Small intestine (tissue), 16 donors: ENCODE results near the gene NRIP2. TPM values are rescaled to one million over a fixed set of nuclear protein-coding genes. Genes with fewer than 3 reads are reported as not detected.
"Not testable (repeated sequence)": the region's sequence is repeated elsewhere in the genome, so short reads cannot be mapped to it uniquely, and the experiment has no call there.

Experiments
- DNase-seq, 2 donors: peaks; one replicate each; pipeline versions ENCODE4 v3.0.0 to v3.0.0-alpha.2; 2013
- FAIRE-seq: peaks from 2 replicates; lab custom pipeline; 2012; peaks lifted over from hg19 to GRCh38; lab: Jason Lieb, UNC
- H3K27ac ChIP-seq, 3 donors: one replicate each; pipeline ENCODE4 v1.5.1; 2013; ENCODE audit warnings: low read length in 2 of 3, mild to moderate bottlenecking in 2 of 3, control low read depth in 1 of 3, inconsistent platforms in 1 of 3, low read depth in 1 of 3, moderate library complexity in 1 of 3
- H3K27me3 ChIP-seq, 3 donors: one replicate each; pipeline ENCODE4 v1.6.1; 2013; ENCODE audit warnings: low read length in 3 of 3, inconsistent platforms in 1 of 3; ENCODE audit not compliant: control insufficient read depth in 3 of 3, insufficient read depth in 3 of 3
- H3K36me3 ChIP-seq, 3 donors: one replicate each; pipeline ENCODE4 v1.6.1; 2013; ENCODE audit warnings: low read length in 3 of 3, inconsistent platforms in 1 of 3, low read depth in 1 of 3, mild to moderate bottlenecking in 1 of 3, moderate library complexity in 1 of 3; ENCODE audit not compliant: control insufficient read depth in 3 of 3, insufficient read depth in 2 of 3
- H3K4me1 ChIP-seq, 3 donors: one replicate each; pipeline ENCODE4 v1.6.1; 2013; ENCODE audit warnings: low read length in 2 of 3, inconsistent platforms in 1 of 3, low read depth in 1 of 3, mild to moderate bottlenecking in 1 of 3, moderate library complexity in 1 of 3; ENCODE audit not compliant: control insufficient read depth in 3 of 3, insufficient read depth in 2 of 3
- H3K4me3 ChIP-seq, 3 donors: one replicate each; pipeline ENCODE4 v1.5.1; 2013; ENCODE audit warnings: low read length in 3 of 3, control low read depth in 1 of 3, inconsistent platforms in 1 of 3, low read depth in 1 of 3, mild to moderate bottlenecking in 1 of 3, moderate library complexity in 1 of 3
- H3K9me3 ChIP-seq, 2 donors: one replicate each; pipeline ENCODE4 v1.6.1; 2013; ENCODE audit warnings: low read depth in 1 of 2, low read length in 1 of 2; ENCODE audit not compliant: control insufficient read depth in 2 of 2, insufficient read depth in 1 of 2
- WGBS, 3 donors: extraction: QIAGEN DNeasy Blood & Tissue Kit; methylation state at CpG; one replicate each; pipeline ENCODE4 v1.1.7; 2013; 5-methylcytosine and 5-hydroxymethylcytosine counted together
- long read RNA-seq, 10 donors: transcript quantifications; one replicate each; lab custom pipeline, GENCODE V29; 2026
- polyA plus RNA-seq, 4 donors: library from polyadenylated mRNA; stranded (reverse) in 3 of 4; unstranded in 1 of 4; fragments of 200-250 nt in 3 of 4; fragments of 120-200 nt in 1 of 4; gene quantifications; one replicate each; pipeline versions ENCODE4 v1.2.1 to v1.2.3, GENCODE V29; 2013
- donor health status: healthy with polysubstance abuse.
- donor health status: control.
- donor health status: control.
- donor health status: Bipolar disorder and iron deficiency.
- donor health status: healthy.

NRIP2 gene, protein sequence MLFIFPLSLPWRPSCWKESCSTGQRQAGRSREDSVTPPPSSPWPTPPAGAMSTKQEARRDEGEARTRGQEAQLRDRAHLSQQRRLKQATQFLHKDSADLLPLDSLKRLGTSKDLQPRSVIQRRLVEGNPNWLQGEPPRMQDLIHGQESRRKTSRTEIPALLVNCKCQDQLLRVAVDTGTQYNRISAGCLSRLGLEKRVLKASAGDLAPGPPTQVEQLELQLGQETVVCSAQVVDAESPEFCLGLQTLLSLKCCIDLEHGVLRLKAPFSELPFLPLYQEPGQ
- polyA plus RNA-seq = 1 to 10 TPM in 2 of 4 donors, under 1 TPM in 1, not detected in 1; 0.22 to 4.0 (median 3.1) TPM
- long read RNA-seq, donor 1 = 0 reads
- long read RNA-seq, donor 2 = 0 reads
- long read RNA-seq, donor 3 = 0 reads
- long read RNA-seq, donor 4 = 0 reads
- long read RNA-seq, donor 5 = 0 reads
- long read RNA-seq, donor 6 = 0 reads
- long read RNA-seq, donor 7 = 0 reads
- long read RNA-seq, donor 8 = 0 reads
- long read RNA-seq, donor 9 = 0 reads
- long read RNA-seq, donor 10, partial matches to known transcripts = 0 of 1 reads
- long read RNA-seq, donor 10, other reads (novel, unspliced or antisense) = 0 of 1 reads

DNA sequence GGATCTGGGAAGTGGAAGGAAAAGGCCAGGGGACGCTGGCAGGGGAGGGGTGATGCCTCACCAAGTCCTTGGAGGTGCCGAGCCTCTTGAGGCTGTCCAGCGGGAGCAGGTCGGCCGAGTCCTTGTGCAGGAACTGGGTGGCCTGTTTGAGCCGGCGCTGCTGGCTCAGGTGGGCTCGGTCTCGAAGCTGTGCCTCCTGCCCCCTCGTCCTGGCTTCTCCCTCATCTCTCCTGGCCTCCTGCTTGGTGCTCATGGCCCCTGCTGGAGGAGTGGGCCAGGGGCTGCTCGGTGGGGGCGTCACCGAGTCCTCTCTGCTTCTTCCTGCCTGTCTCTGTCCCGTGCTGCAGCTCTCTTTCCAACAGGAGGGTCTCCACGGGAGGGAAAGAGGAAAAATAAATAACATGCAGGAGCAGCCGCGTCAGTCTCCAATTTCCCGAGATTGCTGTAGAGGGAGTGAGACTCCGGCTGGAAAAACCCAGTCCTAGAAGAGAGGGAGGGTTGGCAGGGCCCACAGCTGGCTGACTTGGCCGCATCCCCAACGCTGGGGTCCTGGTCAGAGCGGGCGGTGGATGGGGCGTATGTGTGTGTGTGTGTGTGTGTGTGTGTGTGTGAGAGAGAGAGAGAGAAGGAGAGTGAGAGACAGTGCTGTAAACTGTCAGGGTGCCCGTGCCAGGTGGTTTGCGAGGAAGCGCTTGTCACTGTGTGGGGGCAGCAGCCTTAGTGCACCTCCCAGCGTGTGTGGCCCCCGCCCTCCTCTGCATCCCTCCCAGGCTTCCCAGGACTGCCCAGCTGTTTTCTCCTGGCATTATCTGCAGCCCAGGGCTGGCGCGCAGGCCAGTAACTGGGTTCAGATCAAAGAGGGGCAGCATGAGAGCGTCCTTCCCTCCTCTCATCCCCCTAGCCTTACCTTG is at the start of gene NRIP2:
NRIP2 (minus strand) TSS at position 455 of the 911 bp plus-strand sequence; CDS start at position 403, 52 bp downstream.
- peak in 1 of 2 donors; percentile 46 for DNase-seq
- no peak within 1 kb of the TSS for H3K27ac ChIP-seq

DNA sequence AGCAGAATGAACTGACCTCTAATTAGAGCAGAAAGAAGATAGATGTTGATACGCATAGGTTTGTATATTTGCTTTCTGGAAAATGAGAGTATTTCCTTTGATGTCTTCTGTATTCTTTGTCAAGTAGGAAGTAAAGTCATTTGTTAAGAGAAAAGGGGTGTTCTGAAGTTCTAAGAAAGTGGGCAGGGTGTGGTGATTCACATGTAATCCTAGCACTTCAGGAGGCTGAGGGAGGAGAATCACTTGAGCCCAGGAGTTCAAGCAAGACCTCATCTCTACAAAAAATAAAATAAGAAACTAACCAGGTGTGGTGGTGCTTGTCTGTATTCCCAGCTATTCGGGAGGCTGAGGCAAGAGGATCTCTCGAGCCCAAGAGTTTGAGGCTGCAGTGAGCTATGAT is 45.0 kb upstream of the NRIP2 start:
- no peak for FAIRE-seq
- Histone ChIP-seq H3K9me3 (no peaks in the 10 kb centered on the region), H3K4me1 (peaks cover 0 to 10% (median 4%) of the 10 kb centered on the region in 3 donors), H3K36me3 (peaks cover 0 to 14% (median 0%) of the 10 kb centered on the region in 3 donors), H3K4me3 (no peak overlapping the region), H3K27me3 (no peaks in the 10 kb centered on the region), H3K27ac (no peak overlapping the region)
- WGBS, 3 donors = 95 to 99% (median 98%) methylated on average over 3 of the region's 3 CpGs
- DNase-seq = no peak

More for the DNA sequence above, at the start of gene NRIP2:
- H3K27me3 ChIP-seq = no peaks in the 10 kb centered on the region
- no peaks in the 10 kb centered on the region for H3K9me3 ChIP-seq
- no peak within 1 kb of the TSS for H3K4me3 ChIP-seq
- no peak for FAIRE-seq
- H3K4me1 ChIP-seq = peaks cover 0 to 5% (median 0%) of the 10 kb centered on the region in 3 donors
- WGBS, 3 donors = 18 to 22% (median 21%) methylated on average over 26 to 32 of the region's 32 CpGs
- peaks cover 0 to 14% (median 7%) of the 10 kb centered on the region in 3 donors for H3K36me3 ChIP-seq

GRCh38 chr12:2877953-2878732 is 43.3 kb upstream of the NRIP2 start:
- peak; percentile 34 to 49 for DNase-seq
- H3K27me3 ChIP-seq = no peaks in the 10 kb centered on the region
- H3K4me1 ChIP-seq = peaks cover 0 to 10% (median 4%) of the 10 kb centered on the region in 3 donors
- no peak for FAIRE-seq
- peak overlapping the region in 2 of 3 donors; percentile 83 to 90 for H3K4me3 ChIP-seq
- H3K27ac ChIP-seq = peak overlapping the region; percentile 91 to 97 (median 93)
- WGBS, 3 donors = 7 to 29% (median 20%) methylated on average over 16 of the region's 16 CpGs
- H3K36me3 ChIP-seq = peaks cover 0 to 18% (median 0%) of the 10 kb centered on the region in 3 donors
- H3K9me3 ChIP-seq = no peaks in the 10 kb centered on the region

- H3K27ac ChIP-seq = peak within 1 kb of the TSS; percentile 91 to 97 (median 93)
- FAIRE-seq (no peak), DNase-seq (peak; percentile 90 to 94)
- no peaks in the 10 kb centered on the region for H3K9me3 ChIP-seq
- 0 to 1% (median 0%) methylated on average over 56 to 70 of the region's 70 CpGs for WGBS, 3 donors
- H3K36me3 ChIP-seq = peaks cover 0 to 19% (median 0%) of the 10 kb centered on the region in 3 donors
- H3K4me1 ChIP-seq = peaks cover 0 to 10% (median 4%) of the 10 kb centered on the region in 3 donors
- H3K27me3 ChIP-seq = no peaks in the 10 kb centered on the region
- peak within 1 kb of the TSS; percentile 83 to 98 (median 90) for H3K4me3 ChIP-seq
Observed at GRCh38 chr12:2877047-2877952, 42.5 kb upstream of the NRIP2 start, which contains the start of the genes FOXM1 and RHNO1. FOXM1 (minus strand) TSS chr12:2877174; CDS start chr12:2874478, 2,696 bp downstream. RHNO1 (plus strand) TSS chr12:2877223; CDS start chr12:2885367, 8,144 bp downstream.

GRCh38 chr12:2876431-2877046 is 41.7 kb upstream of the NRIP2 start:
- Histone ChIP-seq H3K36me3 (peaks cover 0 to 22% (median 0%) of the 10 kb centered on the region in 3 donors), H3K4me3 (peak overlapping the region; percentile 83 to 98 (median 90)), H3K27me3 (no peaks in the 10 kb centered on the region), H3K4me1 (peaks cover 0 to 10% (median 4%) of the 10 kb centered on the region in 3 donors), H3K27ac (peak overlapping the region; percentile 12 to 64 (median 45)), H3K9me3 (no peaks in the 10 kb centered on the region)
- peak; percentile 35 to 65 for DNase-seq
- FAIRE-seq = no peak
- WGBS, 3 donors = 3% methylated on average over 26 to 38 of the region's 38 CpGs

- H3K36me3 ChIP-seq = peaks cover 0 to 45% (median 0%) of the 10 kb centered on the region in 3 donors
- not testable (repeated sequence) for H3K27me3 ChIP-seq, DNase-seq, H3K4me1 ChIP-seq, FAIRE-seq, H3K27ac ChIP-seq, H3K9me3 ChIP-seq, H3K4me3 ChIP-seq
- WGBS, 3 donors = 91 to 96% (median 96%) methylated on average over 9 of the region's 9 CpGs
Observed at GRCh38 chr12:2868986-2869632, 34.3 kb upstream of the NRIP2 start.
